ENCODE data around the gene DDR1.
"Not testable (repeated sequence)": the region's sequence is repeated elsewhere in the genome, so short reads cannot be mapped to it uniquely, and the experiment has no call there.

The DDR1 gene

GRCh38 chr6:30922447-30922852, 38.1 kb downstream of the DDR1 start:
- DNase-seq, result no peak

DNA sequence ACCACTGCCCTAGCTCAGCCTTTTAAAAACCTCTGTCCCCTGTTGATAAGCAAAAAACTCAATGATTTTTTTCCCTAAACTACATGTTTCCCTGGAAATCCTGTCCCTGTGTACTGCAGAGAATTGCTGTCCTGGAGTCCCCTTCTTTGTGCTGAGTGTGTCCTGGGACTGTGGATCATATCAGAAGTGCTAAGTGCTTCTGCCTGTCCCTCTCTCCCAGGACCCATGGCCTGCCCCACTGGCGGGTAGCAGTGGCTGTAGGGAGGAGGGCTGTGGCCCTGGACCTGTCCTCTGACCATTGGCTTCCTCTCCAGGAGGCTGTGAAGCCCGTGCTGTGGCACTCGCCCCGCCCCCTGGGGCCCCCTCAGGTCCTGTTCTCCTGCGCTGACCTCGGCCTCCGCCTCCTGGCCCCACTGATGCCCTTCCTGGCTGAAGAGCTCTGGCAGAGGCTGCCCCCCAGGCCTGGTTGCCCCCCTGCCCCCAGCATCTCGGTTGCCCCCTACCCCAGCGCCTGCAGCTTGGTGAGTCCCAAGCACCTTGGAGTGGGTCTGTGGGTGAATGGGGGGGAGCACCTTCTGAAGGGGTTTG, 39.8 kb downstream of the DDR1 start:
- DNase-seq, result not testable (repeated sequence)

GRCh38 chr6:30926644-30927043, 42.3 kb downstream of the DDR1 start:
- no peak for DNase-seq

- not testable (repeated sequence) for DNase-seq
Observed at GRCh38 chr6:30927080-30927479, 42.8 kb downstream of the DDR1 start.

DNA sequence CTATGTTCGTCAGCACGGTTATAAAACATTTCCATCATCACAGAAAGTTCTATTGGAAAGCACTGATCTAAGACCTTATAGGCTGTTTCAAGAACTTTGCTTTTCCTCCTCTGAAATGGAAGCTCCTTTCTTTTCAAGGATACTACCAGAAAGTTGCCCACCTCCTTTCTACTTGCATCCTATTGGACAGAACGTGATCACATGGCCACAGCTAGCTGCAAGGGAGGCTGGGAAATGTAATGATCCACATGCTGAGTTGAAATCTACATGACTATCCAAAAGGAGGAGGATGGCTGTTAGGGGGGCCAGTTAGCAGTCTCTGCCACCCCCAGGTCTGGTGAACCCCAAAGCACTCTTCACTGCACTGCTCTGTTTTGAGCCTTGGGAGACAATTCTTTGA, 44.4 kb downstream of the DDR1 start:
- DNase-seq, result no peak

- DNase-seq, result no peak
Observed at GRCh38 chr6:30930506-30930905, 46.2 kb downstream of the DDR1 start.

GRCh38 chr6:30931272-30931671, 47.0 kb downstream of the DDR1 start:
- no peak for DNase-seq

DNA sequence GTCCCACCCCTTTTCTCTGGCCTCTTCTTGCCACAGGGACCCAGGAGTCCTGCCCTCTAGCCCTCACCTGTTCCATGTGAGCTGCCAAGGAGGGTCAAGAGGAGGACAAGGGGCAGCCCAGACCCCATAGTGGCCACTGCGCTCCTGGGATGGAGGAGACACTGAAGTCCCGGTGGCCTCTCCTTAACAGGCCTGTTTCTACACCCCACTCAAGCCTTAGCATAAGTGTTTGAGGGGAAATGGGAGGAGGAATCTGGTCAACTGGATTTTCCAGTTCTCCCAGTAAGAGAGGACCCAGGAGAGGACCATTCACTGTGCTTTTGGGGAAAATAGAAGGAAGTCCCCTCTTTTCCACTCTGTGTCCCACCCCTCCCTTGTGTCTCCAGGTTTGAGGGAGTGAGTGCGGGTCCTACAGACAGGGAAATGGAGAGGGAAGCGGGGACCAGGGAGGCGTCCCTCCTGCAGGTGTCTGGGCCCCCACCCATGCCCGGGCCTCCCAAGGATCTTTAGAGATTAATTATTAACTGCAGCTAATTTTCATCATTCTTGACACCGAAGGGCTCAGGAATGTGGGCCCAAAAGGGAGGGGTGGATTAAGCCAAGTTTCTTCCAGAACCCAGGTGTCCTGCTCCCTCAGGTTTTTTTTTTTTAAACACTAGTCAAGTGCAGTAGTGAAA, 47.8 kb downstream of the DDR1 start, which contains the start of gene SFTA2:
TSS of gene SFTA2 (minus strand) at position 202 of the 677 bp plus-strand sequence. CDS start at position 128, 74 bp downstream.
- no peak for DNase-seq

- no peak for DNase-seq
Observed at GRCh38 chr6:30932665-30933365, 48.5 kb downstream of the DDR1 start.

- no peak for DNase-seq
Observed at GRCh38 chr6:30935018-30935417, 50.7 kb downstream of the DDR1 start.

DNA sequence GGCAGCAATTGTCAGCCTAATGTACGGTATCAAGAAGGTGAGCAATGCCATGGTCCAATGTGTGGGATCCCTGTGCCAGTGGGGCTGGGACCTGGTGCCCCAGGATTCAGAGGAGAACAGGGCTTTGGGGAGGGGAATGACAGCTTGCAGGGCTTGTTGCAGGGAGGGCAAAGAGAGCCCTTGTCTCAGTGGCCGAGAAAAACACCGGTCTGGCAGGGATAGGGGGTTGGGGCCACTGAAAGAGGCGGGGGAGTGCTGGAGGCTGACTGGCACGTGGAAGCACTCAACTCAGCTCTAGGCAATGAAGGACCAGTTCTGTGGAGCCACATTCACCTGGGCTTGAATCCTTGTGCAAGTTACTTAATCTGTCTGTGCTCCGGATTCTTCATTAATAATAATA, 52.9 kb downstream of the DDR1 start:
- DNase-seq, result no peak

DNA sequence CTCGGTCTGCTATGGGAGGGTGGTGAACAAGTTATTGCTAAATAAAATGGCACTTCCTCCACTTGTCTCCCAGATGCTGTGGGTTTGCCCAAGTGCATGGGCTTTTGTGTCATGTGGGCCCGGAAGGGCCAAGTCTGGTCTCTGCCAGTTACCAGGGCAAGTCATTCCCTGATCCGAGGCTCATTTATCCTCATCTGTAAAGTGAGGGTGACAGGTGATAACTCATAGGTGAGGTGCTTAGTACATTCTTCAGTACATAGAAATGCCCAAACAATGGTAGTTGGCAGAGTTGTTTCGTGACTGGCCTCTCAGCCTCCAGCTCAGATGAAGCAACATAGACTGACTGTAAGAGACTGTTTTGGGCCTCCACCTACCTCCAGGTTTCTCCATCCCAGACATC, 54.4 kb downstream of the DDR1 start:
- no peak for DNase-seq

DNA sequence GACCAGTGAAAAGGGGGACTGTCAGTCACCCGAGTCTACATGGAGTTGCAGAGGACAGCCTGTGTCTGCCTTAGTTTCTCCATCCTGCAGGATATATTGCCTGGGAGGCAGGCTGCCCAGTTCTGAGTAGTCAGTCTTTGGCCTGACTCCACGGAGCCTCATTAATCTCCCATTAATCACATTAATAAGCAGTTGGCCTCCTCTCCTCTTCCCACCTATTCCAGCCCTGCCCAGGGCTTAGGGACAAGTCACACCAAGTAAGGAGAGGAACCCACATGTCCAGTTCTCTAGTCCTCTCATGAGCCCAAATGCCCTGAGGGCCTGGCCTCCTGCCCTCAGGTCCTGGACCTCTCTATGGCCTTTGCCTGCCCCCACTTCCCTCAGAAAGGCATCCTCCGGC, 55.2 kb downstream of the DDR1 start:
- no peak for DNase-seq

DNA sequence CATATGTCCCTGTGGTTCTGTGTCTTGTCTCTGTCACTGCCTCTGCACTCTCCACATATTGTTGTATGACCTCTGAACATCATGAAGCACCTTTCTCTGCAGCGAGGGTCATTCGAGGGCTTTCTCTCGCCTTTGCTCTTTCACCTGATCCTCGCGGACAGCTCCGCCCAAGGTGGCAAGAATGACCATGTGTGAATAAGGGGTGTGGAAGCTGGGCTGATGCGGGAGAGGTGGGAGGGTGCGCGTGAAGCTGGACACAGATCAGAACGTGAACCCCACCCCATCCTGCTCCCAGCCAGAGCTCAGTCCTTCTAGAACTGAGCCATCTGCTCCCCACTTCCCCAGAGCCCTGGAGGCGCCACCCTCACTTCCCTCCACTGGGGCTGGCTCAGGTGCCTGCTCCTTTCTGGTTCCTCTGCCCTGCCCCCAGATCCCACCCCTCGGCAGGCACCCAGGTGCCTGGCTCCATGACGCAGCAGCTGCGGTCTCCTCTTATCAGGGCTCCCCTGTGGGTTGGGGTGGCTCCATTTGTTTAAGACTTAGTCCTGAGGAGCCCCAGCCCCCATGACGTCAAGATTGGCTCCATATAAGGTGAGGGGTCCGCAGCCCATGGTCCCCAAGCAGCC, 56.2 kb downstream of the DDR1 start, which contains the start of gene MUCL3:
TSS of gene MUCL3 (plus strand) at position 613 of the 626 bp plus-strand sequence. CDS start 27 bp downstream, outside the sequence.
- no peak for DNase-seq

DNA sequence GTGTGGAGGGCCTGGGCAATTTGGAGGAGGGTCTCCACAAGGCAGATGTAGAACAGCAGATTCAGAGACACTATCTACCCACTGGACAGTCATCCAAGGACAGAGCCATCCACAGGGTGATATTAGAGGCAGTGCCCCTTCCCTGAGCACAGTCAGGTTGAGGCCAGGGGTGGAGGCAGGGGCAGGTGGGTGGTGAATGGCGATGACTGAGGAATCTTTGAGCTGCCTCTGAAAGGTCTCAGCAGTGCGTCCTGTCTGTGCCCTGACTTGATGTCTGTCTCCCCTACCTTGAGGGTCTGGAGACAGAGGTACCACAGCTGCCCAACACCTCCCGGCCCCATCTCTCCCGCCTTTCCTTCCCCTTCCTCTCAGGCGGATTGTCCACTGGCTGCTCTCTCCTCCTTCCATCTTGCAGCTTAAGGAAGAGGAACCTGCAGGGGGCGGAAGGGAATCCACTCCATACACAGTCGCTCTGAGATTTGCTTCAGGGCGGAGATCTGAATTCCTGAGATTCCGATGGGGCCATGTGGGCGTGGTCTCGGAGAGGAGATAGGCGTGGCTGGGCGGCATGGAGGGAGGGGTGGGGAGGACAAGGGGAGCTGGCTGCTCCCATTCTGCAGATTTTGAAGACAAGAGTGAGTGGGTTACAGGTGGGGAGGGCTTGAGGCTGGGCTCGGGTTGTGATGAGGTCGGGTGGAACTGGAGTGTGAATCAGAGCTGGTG, 58.2 kb downstream of the DDR1 start:
- DNase-seq, result no peak

DNA sequence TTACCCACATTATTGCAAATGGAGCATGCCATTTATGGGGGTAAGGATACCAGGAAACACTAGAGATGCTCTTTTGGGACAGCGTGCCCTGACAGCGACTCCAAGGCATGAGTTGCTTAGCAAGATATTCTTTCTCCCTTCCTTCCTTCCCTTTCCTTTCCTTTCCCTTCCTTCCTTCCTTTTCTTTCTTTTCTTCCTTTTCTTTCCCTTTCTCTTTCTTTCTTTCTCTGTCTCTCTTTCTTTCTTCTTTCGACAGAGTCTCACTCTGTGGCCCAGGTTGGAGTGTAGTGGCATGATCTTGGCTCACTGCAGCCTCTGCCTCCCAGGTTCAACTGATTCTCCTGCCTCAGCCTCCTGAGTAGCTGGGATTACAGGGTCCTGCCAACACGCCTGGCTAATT, 59.7 kb downstream of the DDR1 start:
- DNase-seq, result no peak

GRCh38 chr6:30945281-30945680, 61.0 kb downstream of the DDR1 start:
- no peak for DNase-seq

- DNase-seq, result no peak
Observed at GRCh38 chr6:30947231-30947630, 62.9 kb downstream of the DDR1 start.

DNA sequence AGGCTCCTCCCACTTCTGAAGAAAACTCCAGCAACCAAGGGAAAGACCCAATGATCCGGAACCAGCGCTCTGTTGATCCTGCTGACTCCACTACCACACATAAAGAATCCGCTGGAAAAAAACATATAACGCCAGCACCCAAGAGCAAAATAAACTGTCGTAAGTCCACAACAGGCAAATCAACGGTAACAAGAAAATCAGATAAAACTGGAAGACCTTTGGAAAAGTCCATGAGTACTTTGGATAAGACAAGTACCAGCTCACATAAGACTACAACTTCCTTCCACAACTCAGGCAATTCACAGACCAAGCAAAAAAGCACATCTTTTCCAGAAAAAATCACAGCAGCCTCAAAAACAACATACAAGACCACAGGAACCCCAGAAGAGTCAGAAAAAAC, 64.5 kb downstream of the DDR1 start:
- DNase-seq, result no peak
